HG03039 (cell line): ENCODE results near the gene SIM2.

Source experiments
- ATAC-seq: cut with Tn5 transposase; IDR thresholded peaks from one replicate; pipeline ENCODE4 v1.9.1; 2021; ENCODE audit warnings: mild to moderate bottlenecking, moderate library complexity; ENCODE audit not compliant: unreplicated experiment

Gene SIM2

GRCh38 chr21:36686955-36687354 is 12.0 kb upstream of the SIM2 start:
- no peak for ATAC-seq

GRCh38 chr21:36688324-36688723 is 10.6 kb upstream of the SIM2 start:
- no peak for ATAC-seq

GRCh38 chr21:36689324-36689723 is 9.6 kb upstream of the SIM2 start:
- no peak for ATAC-seq

- ATAC-seq, result no peak
Measured at GRCh38 chr21:36690628-36691554, 8.0 kb upstream of the SIM2 start.

GRCh38 chr21:36691555-36692041 is 7.3 kb upstream of the SIM2 start:
- no peak for ATAC-seq

GRCh38 chr21:36692114-36692834 is 6.6 kb upstream of the SIM2 start:
- ATAC-seq, result no peak

- no peak for ATAC-seq
Measured at GRCh38 chr21:36692835-36693488, 6.0 kb upstream of the SIM2 start.

- no peak for ATAC-seq
Measured at GRCh38 chr21:36693489-36694030, 5.4 kb upstream of the SIM2 start.

GRCh38 chr21:36694031-36694515 is 4.8 kb upstream of the SIM2 start:
- ATAC-seq, result no peak

- no peak for ATAC-seq
Measured at GRCh38 chr21:36694593-36695282, 4.2 kb upstream of the SIM2 start.

- ATAC-seq, result no peak
Measured at GRCh38 chr21:36695283-36695634, 3.7 kb upstream of the SIM2 start.

GRCh38 chr21:36695671-36696389 is 3.1 kb upstream of the SIM2 start:
- ATAC-seq, result no peak

- ATAC-seq, result no peak
Measured at GRCh38 chr21:36696390-36697059, 2.4 kb upstream of the SIM2 start.

GRCh38 chr21:36697060-36697850 is 1.7 kb upstream of the SIM2 start:
- no peak for ATAC-seq

- no peak for ATAC-seq
Measured at GRCh38 chr21:36697851-36698384, 997 bp upstream of the SIM2 start.

- no peak for ATAC-seq
Measured at GRCh38 chr21:36698385-36698980, 432 bp upstream of the SIM2 start.

- ATAC-seq, result no peak
Measured at GRCh38 chr21:36699546-36700294, 805 bp downstream of the SIM2 start.
